ENCODE measurements around the gene TRPT1. TPM values are rescaled to one million over a fixed set of nuclear protein-coding genes. Genes with fewer than 3 reads are reported as not detected.

The TRPT1 gene
- total and polyA plus RNA-seq, 9 of the 15 experiments (the other 6 are each of a cell fraction or from before 2014, with no cell fraction given): 4.6 to 41.7 (median 23.1) TPM

DNA sequence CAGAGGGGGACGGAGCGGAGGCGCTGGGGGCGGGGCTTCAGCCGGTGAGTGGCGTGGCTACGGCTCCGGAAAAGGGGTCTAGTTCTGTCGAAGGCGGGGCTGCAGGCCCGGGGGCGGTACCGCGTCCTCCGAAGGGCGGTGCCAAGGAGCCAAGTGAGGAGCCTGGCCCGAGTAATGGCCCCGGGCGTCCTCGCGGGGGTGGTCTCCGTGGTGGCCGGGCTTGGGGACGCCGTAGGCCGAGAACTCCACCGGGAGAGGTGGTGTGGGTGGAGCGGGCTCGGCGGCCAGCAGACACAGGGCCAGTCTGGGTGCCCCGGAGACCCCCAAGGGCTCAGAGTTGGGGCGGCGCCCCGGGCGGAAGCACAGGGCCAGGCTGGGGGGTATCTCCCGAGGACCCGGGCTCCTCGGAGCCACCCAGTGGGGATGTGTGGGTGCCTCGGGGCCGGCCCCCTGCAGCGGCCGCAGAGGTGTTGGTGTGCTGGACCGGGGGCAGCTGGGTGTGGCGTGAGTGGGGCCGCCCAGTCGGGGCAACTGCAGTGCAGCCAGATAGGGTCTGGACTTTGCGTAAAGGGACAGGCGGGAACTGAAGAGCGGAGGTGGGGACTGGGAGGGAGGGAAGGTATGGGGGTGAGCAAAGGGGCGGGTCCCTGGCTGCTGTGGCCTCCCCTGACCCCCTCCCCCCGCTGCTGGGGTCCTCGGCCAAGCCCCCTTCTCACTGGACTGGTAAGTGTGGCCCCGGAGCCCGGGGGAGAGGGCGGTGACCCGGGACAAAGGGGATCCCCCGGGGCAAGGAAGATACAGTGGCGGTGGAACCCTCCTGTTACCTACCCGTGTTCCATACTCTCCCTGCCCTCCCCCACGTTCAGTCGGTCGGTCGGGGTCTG, 15.7 kb upstream of the TRPT1 start (continued):
- TF ChIP-seq, protein P1, sequence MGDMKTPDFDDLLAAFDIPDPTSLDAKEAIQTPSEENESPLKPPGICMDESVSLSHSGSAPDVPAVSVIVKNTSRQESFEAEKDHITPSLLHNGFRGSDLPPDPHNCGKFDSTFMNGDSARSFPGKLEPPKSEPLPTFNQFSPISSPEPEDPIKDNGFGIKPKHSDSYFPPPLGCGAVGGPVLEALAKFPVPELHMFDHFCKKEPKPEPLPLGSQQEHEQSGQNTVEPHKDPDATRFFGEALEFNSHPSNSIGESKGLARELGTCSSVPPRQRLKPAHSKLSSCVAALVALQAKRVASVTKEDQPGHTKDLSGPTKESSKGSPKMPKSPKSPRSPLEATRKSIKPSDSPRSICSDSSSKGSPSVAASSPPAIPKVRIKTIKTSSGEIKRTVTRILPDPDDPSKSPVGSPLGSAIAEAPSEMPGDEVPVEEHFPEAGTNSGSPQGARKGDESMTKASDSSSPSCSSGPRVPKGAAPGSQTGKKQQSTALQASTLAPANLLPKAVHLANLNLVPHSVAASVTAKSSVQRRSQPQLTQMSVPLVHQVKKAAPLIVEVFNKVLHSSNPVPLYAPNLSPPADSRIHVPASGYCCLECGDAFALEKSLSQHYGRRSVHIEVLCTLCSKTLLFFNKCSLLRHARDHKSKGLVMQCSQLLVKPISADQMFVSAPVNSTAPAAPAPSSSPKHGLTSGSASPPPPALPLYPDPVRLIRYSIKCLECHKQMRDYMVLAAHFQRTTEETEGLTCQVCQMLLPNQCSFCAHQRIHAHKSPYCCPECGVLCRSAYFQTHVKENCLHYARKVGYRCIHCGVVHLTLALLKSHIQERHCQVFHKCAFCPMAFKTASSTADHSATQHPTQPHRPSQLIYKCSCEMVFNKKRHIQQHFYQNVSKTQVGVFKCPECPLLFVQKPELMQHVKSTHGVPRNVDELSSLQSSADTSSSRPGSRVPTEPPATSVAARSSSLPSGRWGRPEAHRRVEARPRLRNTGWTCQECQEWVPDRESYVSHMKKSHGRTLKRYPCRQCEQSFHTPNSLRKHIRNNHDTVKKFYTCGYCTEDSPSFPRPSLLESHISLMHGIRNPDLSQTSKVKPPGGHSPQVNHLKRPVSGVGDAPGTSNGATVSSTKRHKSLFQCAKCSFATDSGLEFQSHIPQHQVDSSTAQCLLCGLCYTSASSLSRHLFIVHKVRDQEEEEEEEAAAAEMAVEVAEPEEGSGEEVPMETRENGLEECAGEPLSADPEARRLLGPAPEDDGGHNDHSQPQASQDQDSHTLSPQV (IDR thresholded peaks at IDR 0.05): no peak
- TF ChIP-seq ZNF695 (CRISPR knock-in tag; IDR thresholded peaks at IDR 0.05) (no peak), ZBED1 (IDR thresholded peaks at IDR 0.05) (no peak), POLR3A (IDR thresholded peaks at IDR 0.05; ENCODE audit: borderline replicate concordance, extremely low read depth, insufficient read depth, insufficient read length) (no peak), ZNF347 (CRISPR knock-in tag; IDR thresholded peaks at IDR 0.05; ENCODE audit: low read depth) (no peak), TBP (optimal IDR thresholded peaks at IDR 0.05; ENCODE audit: low read depth, low read length) (peak; percentile 79), THAP7 (CRISPR knock-in tag; IDR thresholded peaks at IDR 0.05) (no peak), SNRNP70 (optimal IDR thresholded peaks at IDR 0.05; ENCODE audit: low read depth, low read length) (no peak), DDX20 (tag; IDR thresholded peaks at IDR 0.05; ENCODE audit: low read depth) (no peak), CC2D1A (IDR thresholded peaks at IDR 0.05) (no peak), SRSF1 (IDR thresholded peaks at IDR 0.05; ENCODE audit: low read depth, low read length) (no peak), KDM1A (IDR thresholded peaks at IDR 0.05) (peak in 1 of 2 experiments; percentile 79; a peak in 2 of 4 replicates), GTF2A2 (tag; IDR thresholded peaks at IDR 0.05) (no peak), CBX8 (IDR thresholded peaks at IDR 0.05; ENCODE audit: borderline replicate concordance, extremely low read depth, low read depth, low read length, poor library complexity, severe bottlenecking) (no peak), NONO (IDR thresholded peaks at IDR 0.05; ENCODE audit: low read depth in 2 of 2, low read length in 1 of 2) (peak; percentile 54 to 84), HNRNPK (IDR thresholded peaks at IDR 0.05; ENCODE audit: low read depth, low read length, poor library complexity, severe bottlenecking) (no peak), ZNF583 (CRISPR knock-in tag; IDR thresholded peaks at IDR 0.05) (no peak), NCOA6 (IDR thresholded peaks at IDR 0.05) (no peak), ZFP36 (IDR thresholded peaks at IDR 0.05; ENCODE audit: low read depth, low read length, partially characterized antibody) (no peak), ZNF121 (CRISPR knock-in tag; conservative IDR thresholded peaks at IDR 0.05) (no peak), HDAC2 (IDR thresholded peaks at IDR 0.05) (no peak), NCOA4 (IDR thresholded peaks at IDR 0.05; ENCODE audit: partially characterized antibody) (no peak), HDAC6 (IDR thresholded peaks at IDR 0.05; ENCODE audit: low read depth, low read length) (no peak), BRD9 (IDR thresholded peaks at IDR 0.05; ENCODE audit: low read depth, partially characterized antibody) (no peak)
